HEK293T (cell line): ENCODE measurements around the gene ANXA9.

ENCODE experiments used
- CTCF ChIA-PET: fragments of 350-600 bp; formaldehyde crosslinking; extraction: SDS; loops from one replicate; lab custom pipeline; 2021; ENCODE audit warnings: antibody characterized with exemption, inconsistent platforms; lab: Yijun Ruan, JAX
- POLR2A ChIA-PET: fragments of 350-600 bp; formaldehyde crosslinking; extraction: SDS; loops from one replicate; lab custom pipeline; 2020; ENCODE audit warnings: antibody characterized with exemption, inconsistent platforms; lab: Yijun Ruan, JAX
- DNase-seq: peaks from one replicate; pipeline ENCODE4 v3.0.0; 2012; ENCODE audit warnings: mixed read lengths; ENCODE audit errors: extremely low spot score
- ARNT ChIP-seq: fragments of 450-650 bp; IDR thresholded peaks from 2 replicates; pipeline ENCODE4 v1.6.1; 2017; ENCODE audit warnings: mild to moderate bottlenecking
- BHLHE40 ChIP-seq: fragments of 450-650 bp; IDR thresholded peaks from 2 replicates; pipeline ENCODE4 v1.6.1; 2016; ENCODE audit warnings: mild to moderate bottlenecking, moderate library complexity, borderline replicate concordance
- CTBP1 ChIP-seq: fragments of 450-650 bp; IDR thresholded peaks from 2 replicates; pipeline ENCODE4 v1.6.1; 2016; ENCODE audit warnings: borderline replicate concordance
- ELF4 ChIP-seq: fragments of 450-650 bp; IDR thresholded peaks from 2 replicates; pipeline ENCODE4 v1.6.1; 2017; ENCODE audit warnings: antibody characterized with exemption
- FOXA1 ChIP-seq: fragments of 450-650 bp; IDR thresholded peaks from 2 replicates; pipeline ENCODE4 v1.6.1; 2016; ENCODE audit warnings: mild to moderate bottlenecking
- FOXK2 ChIP-seq: fragments of 450-650 bp; IDR thresholded peaks from 2 replicates; pipeline ENCODE4 v1.6.1; 2016; ENCODE audit warnings: mild to moderate bottlenecking
- FOXM1 ChIP-seq: fragments of 450-650 bp; IDR thresholded peaks from 2 replicates; pipeline ENCODE4 v1.6.1; 2017; ENCODE audit warnings: mild to moderate bottlenecking, borderline replicate concordance
- HDGF ChIP-seq: fragments of 450-650 bp; IDR thresholded peaks from 2 replicates; pipeline ENCODE4 v1.6.1; 2017; ENCODE audit warnings: antibody characterized with exemption, borderline replicate concordance
- L3MBTL2 ChIP-seq: fragments of 450-650 bp; conservative IDR thresholded peaks from 2 replicates; pipeline ENCODE4 v1.6.1; 2016; ENCODE audit warnings: mild to moderate bottlenecking
- LEF1 ChIP-seq: fragments of 450-650 bp; IDR thresholded peaks from 2 replicates; pipeline ENCODE4 v1.6.1; 2017; ENCODE audit warnings: mild to moderate bottlenecking, borderline replicate concordance
- NFRKB ChIP-seq: fragments of 450-650 bp; IDR thresholded peaks from 2 replicates; pipeline ENCODE4 v1.6.1; 2016; ENCODE audit warnings: mild to moderate bottlenecking, moderate library complexity
- SP1 ChIP-seq: fragments of 450-650 bp; IDR thresholded peaks from 2 replicates; pipeline ENCODE4 v1.6.1; 2017
- SUZ12 ChIP-seq: fragments of 450-650 bp; IDR thresholded peaks from 2 replicates; pipeline ENCODE4 v1.6.1; 2016; ENCODE audit warnings: mild to moderate bottlenecking
- TARDBP ChIP-seq: fragments of 450-650 bp; IDR thresholded peaks from 2 replicates; pipeline ENCODE4 v1.6.1; 2016
- ZNF384 ChIP-seq: fragments of 450-650 bp; IDR thresholded peaks from 2 replicates; pipeline ENCODE4 v1.6.1; 2016
- TF ChIP-seq, protein P1 (sequence below): fragments of 450-650 bp; IDR thresholded peaks from 2 replicates; pipeline ENCODE4 v1.6.1; 2016

The ANXA9 gene

DNA sequence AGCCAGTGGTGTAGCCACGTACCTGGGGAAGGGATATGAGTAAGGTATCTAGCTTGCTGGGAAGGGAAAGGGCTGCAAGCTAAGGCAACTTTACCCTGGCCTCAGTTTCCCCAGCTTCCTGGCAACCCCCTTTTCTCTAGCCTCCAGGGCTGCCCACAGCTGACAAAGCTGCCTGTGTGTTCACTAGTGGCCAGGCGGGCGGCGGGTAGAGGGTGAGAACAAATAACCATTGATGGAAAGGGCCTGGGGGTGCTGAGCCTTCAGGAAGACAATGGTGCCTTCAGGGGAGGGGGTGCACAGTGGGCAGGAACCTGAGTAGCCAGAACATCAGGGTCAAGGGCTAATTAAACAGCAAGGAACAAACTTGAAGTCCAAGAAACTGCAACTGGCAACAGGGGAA, 13.6 kb upstream of the ANXA9 start:
- ChIA-PET CTCF (no interaction called here), POLR2A (interaction anchor here (1.5 kb wide), 1 partner anchor 38 kb away, joined by 4 read pairs; the partner anchor contains the start of gene MINDY1)
- no peak for TF ChIP-seq NFRKB
- no peak for TF ChIP-seq L3MBTL2
- no peak for TF ChIP-seq LEF1
- TF ChIP-seq FOXM1 = no peak
- TF ChIP-seq ARNT = no peak
- no peak for TF ChIP-seq TARDBP
- TF ChIP-seq, protein P1, sequence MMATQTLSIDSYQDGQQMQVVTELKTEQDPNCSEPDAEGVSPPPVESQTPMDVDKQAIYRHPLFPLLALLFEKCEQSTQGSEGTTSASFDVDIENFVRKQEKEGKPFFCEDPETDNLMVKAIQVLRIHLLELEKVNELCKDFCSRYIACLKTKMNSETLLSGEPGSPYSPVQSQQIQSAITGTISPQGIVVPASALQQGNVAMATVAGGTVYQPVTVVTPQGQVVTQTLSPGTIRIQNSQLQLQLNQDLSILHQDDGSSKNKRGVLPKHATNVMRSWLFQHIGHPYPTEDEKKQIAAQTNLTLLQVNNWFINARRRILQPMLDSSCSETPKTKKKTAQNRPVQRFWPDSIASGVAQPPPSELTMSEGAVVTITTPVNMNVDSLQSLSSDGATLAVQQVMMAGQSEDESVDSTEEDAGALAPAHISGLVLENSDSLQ = no peak
- no peak for TF ChIP-seq FOXK2
- no peak for TF ChIP-seq FOXA1
- no peak for TF ChIP-seq ELF4
- TF ChIP-seq CTBP1 = no peak
- TF ChIP-seq BHLHE40 = no peak
- TF ChIP-seq ZNF384 = no peak
- TF ChIP-seq HDGF = no peak
- no peak for TF ChIP-seq SUZ12
- TF ChIP-seq SP1 = no peak
- no peak for DNase-seq

DNA sequence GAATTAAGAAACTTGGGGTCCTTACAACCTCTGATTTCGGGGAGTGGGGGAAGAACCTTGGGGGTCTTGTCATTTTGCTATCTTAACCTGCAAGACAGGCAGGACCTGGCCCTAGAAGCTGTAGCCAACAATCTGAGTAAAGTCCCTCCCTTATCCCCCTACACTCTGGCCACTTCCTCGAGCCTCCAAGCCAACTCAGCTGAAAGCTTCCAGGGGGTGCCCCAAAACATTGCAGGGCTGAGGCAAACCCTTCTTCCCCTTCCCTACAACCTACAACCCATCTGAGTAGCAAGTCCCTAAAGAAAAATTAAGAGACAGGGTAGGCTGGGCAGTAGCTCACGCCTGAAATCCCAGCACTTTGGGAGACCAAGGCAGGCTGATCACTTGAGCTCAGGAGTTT, 12.5 kb upstream of the ANXA9 start:
- TF ChIP-seq BHLHE40 (no peak), HDGF (no peak), CTBP1 (no peak), SUZ12 (no peak), FOXK2 (no peak), FOXM1 (no peak), FOXA1 (no peak), SP1 (no peak), ZNF384 (no peak), L3MBTL2 (no peak), ELF4 (no peak), NFRKB (no peak)
- POLR2A ChIA-PET = interaction anchor here (1.5 kb wide), 1 partner anchor 37 kb away, joined by 4 read pairs; the partner anchor contains the start of gene MINDY1
- no peak for DNase-seq
- CTCF ChIA-PET = interaction anchor here (0.7 to 1.3 kb wide), 3 partner anchors 9 to 47 kb away, joined by 3 to 4 read pairs (median 3); no protein-coding TSS in a partner anchor

DNA sequence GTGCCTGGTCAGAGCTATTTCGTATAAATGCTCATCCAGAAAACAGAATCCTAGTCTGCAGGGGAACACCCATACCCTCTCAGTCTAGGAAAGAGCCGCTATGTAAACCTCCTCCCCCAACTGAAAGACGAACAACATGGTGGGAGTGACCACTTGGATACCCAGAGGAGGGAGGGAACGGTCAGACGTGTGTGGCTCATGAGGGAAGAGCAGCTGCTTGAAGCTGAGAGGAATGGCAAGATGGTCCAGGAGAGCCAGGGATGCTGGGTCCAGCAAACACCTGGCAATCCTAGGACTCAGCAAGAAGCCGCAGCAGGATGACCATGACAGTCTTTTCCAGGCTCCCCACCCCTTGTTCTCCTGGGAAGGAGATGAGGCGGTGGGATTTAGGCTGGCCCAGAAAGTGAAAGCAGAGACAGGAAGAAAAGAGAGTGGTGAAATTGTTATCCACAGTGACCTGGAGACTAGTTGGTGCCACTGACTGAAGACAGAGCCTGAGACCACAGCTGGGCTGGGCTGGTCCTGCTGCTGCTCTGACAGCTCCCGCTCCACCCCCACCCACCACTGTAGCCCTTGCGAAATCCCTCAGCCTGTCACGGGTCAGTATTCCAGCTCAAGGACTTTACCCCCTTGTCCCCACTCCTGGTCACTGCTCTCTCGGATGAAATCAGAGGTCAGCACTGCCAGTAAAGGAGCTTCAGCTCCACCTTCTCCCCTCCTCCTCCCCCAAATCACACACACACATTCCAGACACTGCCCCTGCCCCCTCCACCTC, 11.1 kb upstream of the ANXA9 start:
- DNase-seq = no peak

DNA sequence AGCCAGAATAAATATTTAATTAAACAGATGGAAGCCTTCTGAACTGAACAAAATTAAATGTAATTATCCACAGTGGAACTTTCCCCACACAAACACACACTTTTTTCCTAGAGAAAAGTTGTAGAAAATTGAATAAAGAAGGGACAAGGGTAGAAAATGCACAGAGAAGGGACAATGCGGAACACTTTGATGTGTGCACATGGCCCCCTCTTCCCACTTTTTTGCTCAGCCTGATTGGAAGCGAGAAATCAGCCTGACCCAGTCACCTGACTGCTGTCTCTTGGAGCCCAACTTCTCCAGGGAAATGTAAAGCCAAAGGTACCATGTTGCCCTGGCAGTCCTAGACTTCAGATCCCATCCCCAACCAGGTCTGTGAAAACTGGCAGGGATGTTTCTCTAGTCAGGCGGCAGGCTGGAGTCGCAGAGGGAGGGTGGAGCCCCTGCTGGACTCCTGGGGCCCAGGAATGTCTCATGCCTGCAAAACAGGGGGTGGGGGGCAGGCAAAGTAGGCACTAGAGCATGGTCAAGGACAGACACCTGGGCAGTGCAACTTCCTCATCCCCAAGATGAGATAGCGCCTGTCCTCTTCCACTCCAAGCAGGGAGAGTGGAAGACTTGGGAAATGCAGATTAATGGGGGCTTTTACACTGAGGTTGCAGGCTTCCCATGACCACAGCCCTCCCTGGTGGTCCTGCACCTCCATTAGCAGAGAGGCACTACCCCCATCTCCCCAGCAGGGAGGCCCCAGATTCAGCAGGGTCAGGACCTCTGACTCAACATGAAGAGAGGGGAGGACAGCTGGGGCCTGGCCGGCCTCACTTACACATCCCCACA, 10.3 kb upstream of the ANXA9 start:
- TF ChIP-seq LEF1 (no peak), ZNF384 (no peak), L3MBTL2 (peak; percentile 18)
- no peak for DNase-seq
- ChIA-PET CTCF (no interaction called here), POLR2A (no interaction called here)

More for the DNA sequence above, 11.1 kb upstream of the ANXA9 start:
- POLR2A ChIA-PET = interaction anchor here (0.6 kb wide), 1 partner anchor 10 kb away, joined by 3 read pairs; no protein-coding TSS in a partner anchor
- TF ChIP-seq ZNF384 = no peak
- TF ChIP-seq FOXA1 = no peak
- TF ChIP-seq FOXM1 = no peak
- TF ChIP-seq TARDBP = no peak
- no peak for TF ChIP-seq ARNT
- TF ChIP-seq ELF4 = no peak
- no peak for TF ChIP-seq L3MBTL2
- no peak for TF ChIP-seq CTBP1
- TF ChIP-seq SUZ12 = no peak
- no peak for TF ChIP-seq BHLHE40
- no peak for TF ChIP-seq LEF1
- TF ChIP-seq, protein P1 = no peak
- TF ChIP-seq SP1 = no peak
- CTCF ChIA-PET = interaction anchor here (1.3 kb wide), 1 partner anchor 8 kb away, joined by 4 read pairs; no protein-coding TSS in a partner anchor

DNA sequence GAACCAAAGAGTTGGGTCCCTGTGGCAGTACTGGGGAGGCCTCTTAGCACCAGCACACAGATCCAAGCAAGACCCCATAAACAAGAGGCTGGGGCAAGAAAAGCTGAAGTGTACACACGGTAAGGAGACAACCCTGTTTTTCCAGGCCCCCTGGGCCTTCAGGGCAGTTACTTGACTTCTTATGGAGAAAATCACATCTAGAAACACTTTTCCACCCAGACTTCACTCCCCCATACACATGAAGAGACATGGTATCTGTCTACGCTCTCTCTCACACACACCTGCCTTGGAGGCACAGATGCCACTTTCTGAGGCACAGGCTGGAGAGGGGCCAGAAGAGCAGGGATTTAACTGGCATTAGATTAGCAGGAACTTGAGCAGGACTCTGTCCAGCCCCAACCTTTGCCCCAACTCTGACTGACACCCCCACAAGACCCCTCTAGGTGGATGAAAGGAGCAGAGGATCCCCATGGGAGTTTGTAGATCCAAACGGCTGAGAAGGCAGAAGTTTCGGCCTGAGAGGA, 9.6 kb upstream of the ANXA9 start:
- TF ChIP-seq FOXA1 = no peak
- TF ChIP-seq NFRKB = no peak
- no peak for TF ChIP-seq ELF4
- TF ChIP-seq, protein P1 = no peak
- TF ChIP-seq SP1 = no peak
- no peak for TF ChIP-seq BHLHE40
- TF ChIP-seq L3MBTL2 = no peak
- TF ChIP-seq FOXM1 = no peak
- no peak for TF ChIP-seq HDGF
- TF ChIP-seq CTBP1 = no peak
- no peak for TF ChIP-seq ZNF384
- POLR2A ChIA-PET = no interaction called here
- DNase-seq = no peak
- CTCF ChIA-PET = no interaction called here
